Measurements from ENCODE around the gene SRSF9. TPM values are rescaled to one million over a fixed set of nuclear protein-coding genes. Genes with fewer than 3 reads are reported as not detected.
A peak's percentile ranks its signal among the peaks of the same experiment; 100 is the strongest.
"Not testable (repeated sequence)": the region's sequence is repeated elsewhere in the genome, so short reads cannot be mapped to it uniquely, and the experiment has no call there.

Gene SRSF9, protein sequence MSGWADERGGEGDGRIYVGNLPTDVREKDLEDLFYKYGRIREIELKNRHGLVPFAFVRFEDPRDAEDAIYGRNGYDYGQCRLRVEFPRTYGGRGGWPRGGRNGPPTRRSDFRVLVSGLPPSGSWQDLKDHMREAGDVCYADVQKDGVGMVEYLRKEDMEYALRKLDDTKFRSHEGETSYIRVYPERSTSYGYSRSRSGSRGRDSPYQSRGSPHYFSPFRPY
- 231 and 253 TPM in 2 replicates for total RNA-seq (2021)
- percentile 96 among the genes with signal in this experiment for Bru-seq, nascent RNA
- BruChase-seq, experiment 1, labeled RNA remaining after a 2-hour chase = percentile 95 among the genes with signal in this experiment
- percentile 97 among the genes with signal in this experiment for BruChase-seq, experiment 2, labeled RNA remaining after a 6-hour chase
- long read RNA-seq, transcript SRSF9-201 (4 exons, 1,201 nt) = major isoform, 457 of 493 reads
- long read RNA-seq, transcript SRSF9-204 (2 exons, 1,446 nt) = minor isoform, 5 of 493 reads
- long read RNA-seq, partial matches to known transcripts = 4 of 493 reads
- long read RNA-seq, other reads (novel, unspliced or antisense) = 23 of 493 reads

DNA sequence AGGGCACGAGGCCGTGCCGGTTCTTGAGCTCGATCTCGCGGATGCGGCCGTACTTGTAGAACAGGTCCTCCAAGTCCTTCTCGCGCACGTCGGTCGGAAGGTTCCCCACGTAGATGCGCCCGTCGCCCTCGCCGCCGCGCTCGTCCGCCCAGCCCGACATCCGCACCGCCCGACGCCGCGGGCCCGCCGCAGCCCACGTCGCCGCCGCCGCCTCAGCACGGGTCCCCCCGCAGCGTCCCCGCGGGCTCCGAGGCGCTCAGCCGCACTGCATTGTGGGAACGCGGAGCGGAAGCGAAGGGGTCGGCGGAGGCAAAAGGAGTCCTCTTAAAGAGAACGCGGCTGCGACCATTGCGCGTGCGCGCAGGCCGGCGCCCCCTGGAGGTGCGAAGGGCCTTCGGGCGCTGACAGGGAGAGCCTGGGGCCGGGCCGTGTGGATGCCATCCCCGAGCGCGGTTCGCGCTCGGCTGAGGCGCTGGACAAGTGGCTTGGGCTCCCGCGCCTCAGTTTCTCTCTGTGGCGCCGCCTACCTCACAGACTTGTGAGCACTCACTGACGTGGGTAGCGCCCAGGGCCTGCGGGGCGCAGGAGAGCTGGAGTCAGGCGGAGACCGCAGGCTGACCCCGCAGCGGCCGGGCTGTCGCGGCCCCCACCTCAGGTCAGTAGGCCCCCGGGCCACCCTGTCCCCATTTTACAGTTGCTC is at the start of gene SRSF9:
Gene SRSF9 (minus strand): TSS at position 299 of the 700 bp plus-strand sequence. CDS start 139 bp downstream, at position 160.
- H3K27ac ChIP-seq = peak within 1 kb of the TSS; percentile 54
- H3K4me3 ChIP-seq = peak within 1 kb of the TSS; percentile 77
- no TSS peak for BruUV-seq (replicated peaks)
- ChIA-PET POLR2A (ENCODE audit: unreplicated experiment) (interaction anchor here (0.7 kb wide), 1 partner anchor 69 kb away, joined by 3 read pairs; no protein-coding TSS in a partner anchor), CTCF (interaction anchor here (0.6 kb wide), 1 partner anchor 353 kb away, joined by 8 read pairs; the partner anchor contains the start of gene RAB35)
- no peaks in the 10 kb centered on the region for H3K9me2 ChIP-seq (ENCODE audit: insufficient read depth)
- H4K20me1 ChIP-seq (ENCODE audit: insufficient read depth) = peaks cover 37% of the 10 kb centered on the region
- no peaks in the 10 kb centered on the region for H3K27me3 ChIP-seq (ENCODE audit: insufficient read depth, low read depth)
- H3K4me1 ChIP-seq (replicated peaks; ENCODE audit: insufficient read depth) = peaks cover 52% of the 10 kb centered on the region
- TF ChIP-seq, protein P1, sequence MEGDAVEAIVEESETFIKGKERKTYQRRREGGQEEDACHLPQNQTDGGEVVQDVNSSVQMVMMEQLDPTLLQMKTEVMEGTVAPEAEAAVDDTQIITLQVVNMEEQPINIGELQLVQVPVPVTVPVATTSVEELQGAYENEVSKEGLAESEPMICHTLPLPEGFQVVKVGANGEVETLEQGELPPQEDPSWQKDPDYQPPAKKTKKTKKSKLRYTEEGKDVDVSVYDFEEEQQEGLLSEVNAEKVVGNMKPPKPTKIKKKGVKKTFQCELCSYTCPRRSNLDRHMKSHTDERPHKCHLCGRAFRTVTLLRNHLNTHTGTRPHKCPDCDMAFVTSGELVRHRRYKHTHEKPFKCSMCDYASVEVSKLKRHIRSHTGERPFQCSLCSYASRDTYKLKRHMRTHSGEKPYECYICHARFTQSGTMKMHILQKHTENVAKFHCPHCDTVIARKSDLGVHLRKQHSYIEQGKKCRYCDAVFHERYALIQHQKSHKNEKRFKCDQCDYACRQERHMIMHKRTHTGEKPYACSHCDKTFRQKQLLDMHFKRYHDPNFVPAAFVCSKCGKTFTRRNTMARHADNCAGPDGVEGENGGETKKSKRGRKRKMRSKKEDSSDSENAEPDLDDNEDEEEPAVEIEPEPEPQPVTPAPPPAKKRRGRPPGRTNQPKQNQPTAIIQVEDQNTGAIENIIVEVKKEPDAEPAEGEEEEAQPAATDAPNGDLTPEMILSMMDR (conservative IDR thresholded peaks at IDR 0.05) = peak; percentile 77
- TF ChIP-seq EZH2 (IDR thresholded peaks at IDR 0.05; ENCODE audit: low read depth) = no peak
- H3F3A ChIP-seq (ENCODE audit: insufficient read depth, low read depth) = peaks cover 42% of the 10 kb centered on the region
- intact Hi-C loops (cut with micrococcal nuclease; ENCODE audit: unreplicated experiment) = loop anchor here (1.0 kb wide), 1 partner anchor 26 kb away; no protein-coding TSS in a partner anchor
- H3K9me3 ChIP-seq (ENCODE audit: insufficient read depth, low read depth) = no peaks in the 10 kb centered on the region
- peaks cover 84% of the 10 kb centered on the region for H3K79me2 ChIP-seq (ENCODE audit: low read depth)
- H2AFZ ChIP-seq = peak within 1 kb of the TSS; percentile 94
- DNase-seq = peak; percentile 82 to 94
- peaks cover 12% of the 10 kb centered on the region; the same call in 1 of the 2 replicates for H3K36me3 ChIP-seq (ENCODE audit: low read depth)
- H3K4me2 ChIP-seq = peak within 1 kb of the TSS; percentile 94

DNA sequence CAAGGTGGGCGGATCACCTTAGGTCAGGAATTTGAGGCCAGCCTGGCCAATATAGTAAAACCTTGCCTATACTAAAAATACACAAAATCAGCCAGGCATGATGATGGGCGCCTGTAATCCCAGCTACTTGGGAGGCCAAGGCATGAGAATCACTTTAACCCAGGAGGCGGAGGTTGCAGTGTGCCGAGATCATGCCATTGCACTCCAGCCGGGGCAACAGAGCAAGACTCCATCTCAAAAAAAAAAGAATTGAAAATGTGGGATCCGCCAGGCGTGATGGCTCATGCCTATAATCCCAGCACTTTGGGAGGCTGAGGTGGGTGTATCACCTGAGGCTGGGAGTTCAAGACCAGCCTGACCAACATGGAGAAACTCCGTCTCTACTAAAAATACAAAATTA is 49.8 kb upstream of the SRSF9 start:
- H3K9me3 ChIP-seq (ENCODE audit: insufficient read depth, low read depth); CTCF ChIA-PET; DNase-seq; BruUV-seq (replicated peaks); H3K79me2 ChIP-seq (ENCODE audit: low read depth); POLR2A ChIA-PET (ENCODE audit: unreplicated experiment); H2AFZ ChIP-seq; intact Hi-C loops (cut with micrococcal nuclease; ENCODE audit: unreplicated experiment); H3K27ac ChIP-seq; H3K27me3 ChIP-seq (ENCODE audit: insufficient read depth, low read depth); H3K4me2 ChIP-seq; H3K4me1 ChIP-seq (replicated peaks; ENCODE audit: insufficient read depth); H3K4me3 ChIP-seq; H3K9me2 ChIP-seq (ENCODE audit: insufficient read depth); H3F3A ChIP-seq (ENCODE audit: insufficient read depth, low read depth); H4K20me1 ChIP-seq (ENCODE audit: insufficient read depth); H3K36me3 ChIP-seq (ENCODE audit: low read depth): not testable (repeated sequence)

DNA sequence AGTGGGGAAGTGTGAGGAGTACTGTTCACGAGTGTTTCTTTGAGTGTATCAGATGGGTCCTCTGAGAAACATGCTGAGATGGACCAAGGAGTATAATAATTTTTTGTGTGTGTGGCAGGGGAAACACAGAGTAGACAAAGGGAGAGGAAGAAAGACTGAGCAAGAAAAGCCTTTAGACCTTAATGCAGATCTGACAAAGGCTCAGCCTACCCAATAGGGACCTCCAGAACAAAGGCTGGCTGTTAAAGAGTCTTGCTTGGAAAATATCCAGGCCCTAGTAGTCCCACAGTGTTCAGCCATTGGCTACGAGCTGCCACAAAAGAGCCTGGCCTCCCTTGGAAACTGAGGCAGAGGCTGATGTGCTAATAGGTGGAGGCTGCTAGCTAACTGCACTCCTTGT is 45.9 kb upstream of the SRSF9 start:
- no peak overlapping the region for H2AFZ ChIP-seq
- H3K9me2 ChIP-seq (ENCODE audit: insufficient read depth) = no peaks in the 10 kb centered on the region
- no TSS peak for BruUV-seq (replicated peaks)
- H3K4me2 ChIP-seq = no peak overlapping the region
- no peaks in the 10 kb centered on the region for H3K27me3 ChIP-seq (ENCODE audit: insufficient read depth, low read depth)
- intact Hi-C loops (cut with micrococcal nuclease; ENCODE audit: unreplicated experiment) = no loop called here
- H3K79me2 ChIP-seq (ENCODE audit: low read depth) = no peaks in the 10 kb centered on the region
- H4K20me1 ChIP-seq (ENCODE audit: insufficient read depth) = no peaks in the 10 kb centered on the region
- H3K36me3 ChIP-seq (ENCODE audit: low read depth) = no peaks in the 10 kb centered on the region
- ChIA-PET POLR2A (ENCODE audit: unreplicated experiment) (no interaction called here), CTCF (no interaction called here)
- H3K9me3 ChIP-seq (ENCODE audit: insufficient read depth, low read depth) = no peaks in the 10 kb centered on the region
- H3K4me3 ChIP-seq = no peak overlapping the region
- no peaks in the 10 kb centered on the region for H3F3A ChIP-seq (ENCODE audit: insufficient read depth, low read depth)
- TF ChIP-seq EZH2 (IDR thresholded peaks at IDR 0.05; ENCODE audit: low read depth) = no peak
- TF ChIP-seq, protein P1 (conservative IDR thresholded peaks at IDR 0.05) = no peak
- no peaks in the 10 kb centered on the region for H3K4me1 ChIP-seq (replicated peaks; ENCODE audit: insufficient read depth)
- H3K27ac ChIP-seq = no peak overlapping the region
- no peak for DNase-seq

Measured in PC-9 (cell line).